Liver (tissue), 9 donors: ENCODE data around the gene RFX7. TPM values are rescaled to one million over a fixed set of nuclear protein-coding genes. Genes with fewer than 3 reads are reported as not detected.
A peak's percentile ranks its signal among the peaks of the same experiment; 100 is the strongest.

Experiments
- DNase-seq: peaks from one replicate; pipeline ENCODE4 v3.0.0-alpha.2; 2017; ENCODE audit warnings: low spot score
- H3K27ac ChIP-seq, 2 donors: one replicate each; pipeline ENCODE4 v1.7.0; 2013; ENCODE audit warnings: inconsistent platforms in 2 of 2, low read length in 2 of 2, control low read depth in 1 of 2, low read depth in 1 of 2, mild to moderate bottlenecking in 1 of 2
- H3K27me3 ChIP-seq, 4 donors: one replicate each; pipeline versions ENCODE4 v1.6.1 to v1.7.0; 2013; ENCODE audit warnings: low read length in 3 of 4, inconsistent platforms in 1 of 4, mild to moderate bottlenecking in 1 of 4, moderate library complexity in 1 of 4; ENCODE audit not compliant: control insufficient read depth in 4 of 4, insufficient read depth in 4 of 4
- H3K36me3 ChIP-seq, 4 donors: one replicate each; pipeline versions ENCODE4 v1.6.1 to v1.7.0; 2013; ENCODE audit warnings: low read length in 3 of 4, mild to moderate bottlenecking in 3 of 4, low read depth in 1 of 4, moderate library complexity in 1 of 4; ENCODE audit not compliant: control insufficient read depth in 4 of 4, insufficient read depth in 3 of 4
- H3K4me1 ChIP-seq, 4 donors: one replicate each; pipeline versions ENCODE4 v1.6.1 to v1.7.0; 2013; ENCODE audit warnings: low read length in 3 of 4, mild to moderate bottlenecking in 3 of 4, moderate library complexity in 1 of 4; ENCODE audit not compliant: control insufficient read depth in 4 of 4, insufficient read depth in 4 of 4
- H3K4me3 ChIP-seq, 3 donors: one replicate each; pipeline versions ENCODE4 v1.6.1 to v1.7.0; 2013; ENCODE audit warnings: low read length in 3 of 3, control low read depth in 1 of 3, low read depth in 1 of 3, mild to moderate bottlenecking in 1 of 3
- H3K9ac ChIP-seq, 2 donors: one replicate each; pipeline ENCODE4 v1.7.0; 2013; ENCODE audit warnings: low read length in 2 of 2, mild to moderate bottlenecking in 2 of 2, moderate library complexity in 2 of 2, control low read depth in 1 of 2, low read depth in 1 of 2
- H3K9me3 ChIP-seq, 4 donors: one replicate each; pipeline versions ENCODE4 v1.6.1 to v1.7.0; 2013; ENCODE audit warnings: low read length in 3 of 4; ENCODE audit not compliant: control insufficient read depth in 4 of 4
- EGR1 ChIP-seq, 2 donors: IDR thresholded peaks; 2 replicates each; pipeline ENCODE4 v1.6.1; 2016 to 2018; ENCODE audit warnings: antibody characterized with exemption in 2 of 2, low read depth in 2 of 2
- FOXA1 ChIP-seq: IDR thresholded peaks from 2 replicates; pipeline ENCODE4 v1.6.1; 2016; ENCODE audit warnings: antibody characterized with exemption
- FOXA2 ChIP-seq: IDR thresholded peaks from 2 replicates; pipeline ENCODE4 v1.6.1; 2016; ENCODE audit warnings: antibody characterized with exemption
- GABPA ChIP-seq, 2 donors: IDR thresholded peaks in 1 of 2; conservative IDR thresholded peaks in 1 of 2; 2 replicates each; pipeline ENCODE4 v1.6.1; 2016; ENCODE audit warnings: antibody characterized with exemption in 2 of 2, mild to moderate bottlenecking in 1 of 2, moderate library complexity in 1 of 2
- HNF4A ChIP-seq, 2 donors: conservative IDR thresholded peaks; 2 replicates each; pipeline ENCODE4 v1.6.1; 2016; ENCODE audit warnings: antibody characterized with exemption in 2 of 2, mild to moderate bottlenecking in 2 of 2
- HNF4G ChIP-seq: IDR thresholded peaks from 2 replicates; pipeline ENCODE4 v1.6.1; 2016; ENCODE audit warnings: antibody characterized with exemption
- JUND ChIP-seq, 2 donors: IDR thresholded peaks; 2 replicates each; pipeline ENCODE4 v1.6.1; 2016; ENCODE audit warnings: antibody characterized with exemption in 2 of 2
- NR2F2 ChIP-seq: IDR thresholded peaks from 2 replicates; pipeline ENCODE4 v1.6.1; 2016; ENCODE audit warnings: antibody characterized with exemption
- RAD21 ChIP-seq, 2 donors: IDR thresholded peaks; 2 replicates each; pipeline ENCODE4 v1.6.1; 2016; ENCODE audit warnings: antibody characterized with exemption in 2 of 2, mild to moderate bottlenecking in 2 of 2
- RXRA ChIP-seq, 2 donors: IDR thresholded peaks; 2 replicates each; pipeline ENCODE4 v1.6.1; 2017 to 2018; ENCODE audit warnings: antibody characterized with exemption in 2 of 2, mild to moderate bottlenecking in 1 of 2
- SP1 ChIP-seq: IDR thresholded peaks from 2 replicates; pipeline ENCODE4 v1.6.1; 2018; ENCODE audit warnings: antibody characterized with exemption, mild to moderate bottlenecking
- TAF1 ChIP-seq: conservative IDR thresholded peaks from 2 replicates; pipeline ENCODE4 v1.6.1; 2016; ENCODE audit warnings: antibody characterized with exemption, mild to moderate bottlenecking
- YY1 ChIP-seq: IDR thresholded peaks from 2 replicates; pipeline ENCODE4 v1.6.1; 2016; ENCODE audit warnings: antibody characterized with exemption, mild to moderate bottlenecking
- WGBS: extraction: QIAGEN DNeasy Blood & Tissue Kit; methylation state at CpG from one replicate; pipeline ENCODE4 v1.1.7; 2013; 5-methylcytosine and 5-hydroxymethylcytosine counted together
- polyA plus RNA-seq, 2 donors: library from polyadenylated mRNA; stranded (reverse) in 1 of 2; unstranded in 1 of 2; fragments of 200-250 nt in 1 of 2; fragments of >200 nt in 1 of 2; fragmentation: Nextera tagmentation in 1 of 2; extraction: Ambion mirVana in 1 of 2; gene quantifications; one replicate each; pipeline versions ENCODE4 v1.2.1 to v1.2.3, GENCODE V29; 2013 to 2015
- total RNA-seq, 2 donors: library from RNA; depleted of rRNA; stranded (reverse); fragments of >200 nt; gene quantifications; one replicate each; pipeline ENCODE4 v1.2.3, GENCODE V29; 2014
- TF ChIP-seq, protein P1 (sequence below): IDR thresholded peaks from 2 replicates; pipeline ENCODE4 v1.6.1; 2016; ENCODE audit warnings: antibody characterized with exemption, mild to moderate bottlenecking
- TF ChIP-seq, protein P2 (sequence below): IDR thresholded peaks from 2 replicates; pipeline ENCODE4 v1.6.1; 2016; ENCODE audit warnings: antibody characterized with exemption
- TF ChIP-seq, protein P3 (sequence below): IDR thresholded peaks from 2 replicates; pipeline ENCODE4 v1.6.1; 2016; ENCODE audit warnings: antibody characterized with exemption
- TF ChIP-seq, protein P4 (sequence below): IDR thresholded peaks from 2 replicates; pipeline ENCODE4 v1.6.1; 2016; ENCODE audit warnings: antibody characterized with exemption
- TF ChIP-seq, protein P5 (sequence below): fragments of 150-350 bp; IDR thresholded peaks from 2 replicates; pipeline ENCODE4 v1.5.1; 2017; ENCODE audit warnings: improper control_type of control experiment, low read depth, low read length; ENCODE audit not compliant: missing input control
- donor health status: healthy.
- donor health status: healthy.
- donor health status: healthy.
- donor health status: healthy.
- donor health status: healthy.

RFX7 gene
- total and polyA plus RNA-seq, 4 donors: 1.3 to 4.2 (median 1.9) TPM

DNA sequence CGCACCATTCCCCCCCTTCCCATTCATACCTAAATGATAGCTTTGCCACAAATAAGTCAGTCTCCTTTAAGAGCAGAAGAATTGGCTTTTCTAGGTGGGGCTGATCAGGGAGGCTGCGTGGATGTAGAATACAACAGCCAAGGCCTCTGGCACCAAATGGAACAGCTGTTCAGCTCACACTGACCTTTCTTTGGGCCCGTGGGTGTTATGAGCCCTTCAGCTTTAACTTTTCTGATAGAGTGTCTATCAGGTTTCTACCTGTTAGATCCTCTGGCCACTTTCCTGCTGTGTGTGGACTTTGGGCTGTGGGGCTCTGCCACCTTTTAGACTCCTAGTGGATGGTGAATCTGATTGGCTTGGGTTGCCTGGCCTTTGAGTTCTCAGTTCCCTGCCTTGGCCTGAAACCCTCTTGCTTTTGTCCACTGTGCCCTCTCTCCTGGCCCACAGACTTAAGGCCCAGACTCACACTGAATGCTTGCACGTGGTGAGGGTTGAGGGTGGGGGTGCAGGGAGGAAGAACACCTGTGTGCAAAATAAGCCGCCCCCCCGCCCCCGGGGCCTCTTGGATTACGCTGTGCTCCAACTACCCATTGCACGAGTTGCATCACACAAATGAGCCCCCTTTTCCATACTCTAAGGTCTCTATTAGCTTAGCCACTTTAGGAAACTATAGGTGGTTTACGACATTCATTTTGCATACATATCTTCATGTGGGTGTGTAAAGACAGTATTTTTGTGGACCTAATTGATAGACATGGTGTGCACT, 1.3 kb upstream of the RFX7 start:
- Histone ChIP-seq H3K4me1 (peaks cover 5 to 40% (median 20%) of the 10 kb centered on the region in 4 donors), H3K27me3 (no peaks in the 10 kb centered on the region), H3K36me3 (no peaks in the 10 kb centered on the region), H3K9ac (no peak overlapping the region), H3K4me3 (peak overlapping the region; percentile 32 to 100 (median 34)), H3K27ac (peak overlapping the region; percentile 61 to 63), H3K9me3 (no peaks in the 10 kb centered on the region)
- peak; percentile 43 for DNase-seq
- 47% methylated on average over 10 of the region's 10 CpGs for WGBS
- TF ChIP-seq TAF1 (no peak), HNF4A (conservative IDR thresholded peaks at IDR 0.05) (peak; percentile 85 to 91), EGR1 (IDR thresholded peaks at IDR 0.05; ENCODE audit: low read depth in 2 of 2) (no peak), FOXA2 (no peak), SP1 (peak; percentile 85), FOXA1 (peak; percentile 25), JUND (IDR thresholded peaks at IDR 0.05) (peak in 1 of 2 donors; percentile 38), NR2F2 (no peak), RAD21 (IDR thresholded peaks at IDR 0.05) (peak in 1 of 2 donors; percentile 14), HNF4G (peak; percentile 68), RXRA (IDR thresholded peaks at IDR 0.05) (peak in 1 of 2 donors; percentile 56), YY1 (peak; percentile 40), GABPA (IDR thresholded peaks at IDR 0.05 in 1 of 2, conservative IDR thresholded peaks at IDR 0.05 in 1 of 2) (no peak)
- TF ChIP-seq, protein P1, sequence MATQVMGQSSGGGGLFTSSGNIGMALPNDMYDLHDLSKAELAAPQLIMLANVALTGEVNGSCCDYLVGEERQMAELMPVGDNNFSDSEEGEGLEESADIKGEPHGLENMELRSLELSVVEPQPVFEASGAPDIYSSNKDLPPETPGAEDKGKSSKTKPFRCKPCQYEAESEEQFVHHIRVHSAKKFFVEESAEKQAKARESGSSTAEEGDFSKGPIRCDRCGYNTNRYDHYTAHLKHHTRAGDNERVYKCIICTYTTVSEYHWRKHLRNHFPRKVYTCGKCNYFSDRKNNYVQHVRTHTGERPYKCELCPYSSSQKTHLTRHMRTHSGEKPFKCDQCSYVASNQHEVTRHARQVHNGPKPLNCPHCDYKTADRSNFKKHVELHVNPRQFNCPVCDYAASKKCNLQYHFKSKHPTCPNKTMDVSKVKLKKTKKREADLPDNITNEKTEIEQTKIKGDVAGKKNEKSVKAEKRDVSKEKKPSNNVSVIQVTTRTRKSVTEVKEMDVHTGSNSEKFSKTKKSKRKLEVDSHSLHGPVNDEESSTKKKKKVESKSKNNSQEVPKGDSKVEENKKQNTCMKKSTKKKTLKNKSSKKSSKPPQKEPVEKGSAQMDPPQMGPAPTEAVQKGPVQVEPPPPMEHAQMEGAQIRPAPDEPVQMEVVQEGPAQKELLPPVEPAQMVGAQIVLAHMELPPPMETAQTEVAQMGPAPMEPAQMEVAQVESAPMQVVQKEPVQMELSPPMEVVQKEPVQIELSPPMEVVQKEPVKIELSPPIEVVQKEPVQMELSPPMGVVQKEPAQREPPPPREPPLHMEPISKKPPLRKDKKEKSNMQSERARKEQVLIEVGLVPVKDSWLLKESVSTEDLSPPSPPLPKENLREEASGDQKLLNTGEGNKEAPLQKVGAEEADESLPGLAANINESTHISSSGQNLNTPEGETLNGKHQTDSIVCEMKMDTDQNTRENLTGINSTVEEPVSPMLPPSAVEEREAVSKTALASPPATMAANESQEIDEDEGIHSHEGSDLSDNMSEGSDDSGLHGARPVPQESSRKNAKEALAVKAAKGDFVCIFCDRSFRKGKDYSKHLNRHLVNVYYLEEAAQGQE: no peak
- TF ChIP-seq, protein P2, sequence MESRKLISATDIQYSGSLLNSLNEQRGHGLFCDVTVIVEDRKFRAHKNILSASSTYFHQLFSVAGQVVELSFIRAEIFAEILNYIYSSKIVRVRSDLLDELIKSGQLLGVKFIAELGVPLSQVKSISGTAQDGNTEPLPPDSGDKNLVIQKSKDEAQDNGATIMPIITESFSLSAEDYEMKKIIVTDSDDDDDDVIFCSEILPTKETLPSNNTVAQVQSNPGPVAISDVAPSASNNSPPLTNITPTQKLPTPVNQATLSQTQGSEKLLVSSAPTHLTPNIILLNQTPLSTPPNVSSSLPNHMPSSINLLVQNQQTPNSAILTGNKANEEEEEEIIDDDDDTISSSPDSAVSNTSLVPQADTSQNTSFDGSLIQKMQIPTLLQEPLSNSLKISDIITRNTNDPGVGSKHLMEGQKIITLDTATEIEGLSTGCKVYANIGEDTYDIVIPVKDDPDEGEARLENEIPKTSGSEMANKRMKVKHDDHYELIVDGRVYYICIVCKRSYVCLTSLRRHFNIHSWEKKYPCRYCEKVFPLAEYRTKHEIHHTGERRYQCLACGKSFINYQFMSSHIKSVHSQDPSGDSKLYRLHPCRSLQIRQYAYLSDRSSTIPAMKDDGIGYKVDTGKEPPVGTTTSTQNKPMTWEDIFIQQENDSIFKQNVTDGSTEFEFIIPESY: no peak
- TF ChIP-seq, protein P3, sequence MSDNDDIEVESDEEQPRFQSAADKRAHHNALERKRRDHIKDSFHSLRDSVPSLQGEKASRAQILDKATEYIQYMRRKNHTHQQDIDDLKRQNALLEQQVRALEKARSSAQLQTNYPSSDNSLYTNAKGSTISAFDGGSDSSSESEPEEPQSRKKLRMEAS: peak; percentile 49
- TF ChIP-seq, protein P4, sequence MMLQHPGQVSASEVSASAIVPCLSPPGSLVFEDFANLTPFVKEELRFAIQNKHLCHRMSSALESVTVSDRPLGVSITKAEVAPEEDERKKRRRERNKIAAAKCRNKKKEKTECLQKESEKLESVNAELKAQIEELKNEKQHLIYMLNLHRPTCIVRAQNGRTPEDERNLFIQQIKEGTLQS: no peak
- TF ChIP-seq, protein P5, sequence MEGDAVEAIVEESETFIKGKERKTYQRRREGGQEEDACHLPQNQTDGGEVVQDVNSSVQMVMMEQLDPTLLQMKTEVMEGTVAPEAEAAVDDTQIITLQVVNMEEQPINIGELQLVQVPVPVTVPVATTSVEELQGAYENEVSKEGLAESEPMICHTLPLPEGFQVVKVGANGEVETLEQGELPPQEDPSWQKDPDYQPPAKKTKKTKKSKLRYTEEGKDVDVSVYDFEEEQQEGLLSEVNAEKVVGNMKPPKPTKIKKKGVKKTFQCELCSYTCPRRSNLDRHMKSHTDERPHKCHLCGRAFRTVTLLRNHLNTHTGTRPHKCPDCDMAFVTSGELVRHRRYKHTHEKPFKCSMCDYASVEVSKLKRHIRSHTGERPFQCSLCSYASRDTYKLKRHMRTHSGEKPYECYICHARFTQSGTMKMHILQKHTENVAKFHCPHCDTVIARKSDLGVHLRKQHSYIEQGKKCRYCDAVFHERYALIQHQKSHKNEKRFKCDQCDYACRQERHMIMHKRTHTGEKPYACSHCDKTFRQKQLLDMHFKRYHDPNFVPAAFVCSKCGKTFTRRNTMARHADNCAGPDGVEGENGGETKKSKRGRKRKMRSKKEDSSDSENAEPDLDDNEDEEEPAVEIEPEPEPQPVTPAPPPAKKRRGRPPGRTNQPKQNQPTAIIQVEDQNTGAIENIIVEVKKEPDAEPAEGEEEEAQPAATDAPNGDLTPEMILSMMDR: no peak
